GM18519 (cell line): ENCODE results near the gene OST4.
A peak's percentile ranks its signal among the peaks of the same experiment; 100 is the strongest.

Source experiments
- ATAC-seq: cut with Tn5 transposase; IDR thresholded peaks from one replicate; pipeline ENCODE4 v1.9.1; 2021; ENCODE audit warnings: mild to moderate bottlenecking, moderate library complexity; ENCODE audit not compliant: unreplicated experiment, low FRiP score

The OST4 gene

DNA sequence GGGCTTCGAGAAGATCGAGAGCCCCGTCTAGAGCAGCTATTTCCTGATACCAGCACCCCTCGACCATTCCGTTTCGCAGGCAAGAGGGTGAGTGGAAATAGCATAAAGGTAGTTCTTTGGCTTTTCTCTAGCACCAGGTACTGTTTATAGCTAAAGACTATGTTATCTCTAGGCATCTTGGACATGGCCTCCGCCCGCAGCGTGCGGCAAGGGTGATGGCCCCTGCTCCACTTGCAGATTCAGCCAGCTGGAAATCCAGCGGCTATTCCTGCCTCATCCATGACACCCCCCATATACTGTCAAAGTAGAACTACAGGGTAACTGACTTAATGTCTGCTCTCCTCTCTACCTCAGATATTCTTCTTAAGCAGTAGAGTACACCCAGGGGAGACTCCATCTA lies 16.7 kb downstream of the OST4 start:
- ATAC-seq, result no peak

DNA sequence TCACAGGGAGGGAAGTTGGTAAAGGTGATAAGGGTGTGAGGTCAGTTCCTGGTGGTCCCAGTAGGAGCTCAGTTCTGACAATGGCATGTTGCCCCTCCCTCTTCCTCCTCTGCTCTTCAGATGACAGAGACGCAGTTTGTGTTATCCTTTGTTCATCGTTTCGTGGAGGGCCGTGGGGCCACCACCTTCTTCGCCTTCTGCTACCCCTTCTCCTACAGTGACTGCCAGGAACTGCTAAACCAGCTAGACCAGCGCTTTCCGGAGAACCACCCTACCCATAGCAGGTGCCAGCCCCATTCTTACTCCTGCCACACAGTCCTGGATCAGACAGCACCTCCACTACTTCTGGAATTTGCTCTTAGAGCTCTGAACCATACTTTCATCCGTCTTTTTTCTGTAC lies 17.7 kb downstream of the OST4 start:
- no peak for ATAC-seq

DNA sequence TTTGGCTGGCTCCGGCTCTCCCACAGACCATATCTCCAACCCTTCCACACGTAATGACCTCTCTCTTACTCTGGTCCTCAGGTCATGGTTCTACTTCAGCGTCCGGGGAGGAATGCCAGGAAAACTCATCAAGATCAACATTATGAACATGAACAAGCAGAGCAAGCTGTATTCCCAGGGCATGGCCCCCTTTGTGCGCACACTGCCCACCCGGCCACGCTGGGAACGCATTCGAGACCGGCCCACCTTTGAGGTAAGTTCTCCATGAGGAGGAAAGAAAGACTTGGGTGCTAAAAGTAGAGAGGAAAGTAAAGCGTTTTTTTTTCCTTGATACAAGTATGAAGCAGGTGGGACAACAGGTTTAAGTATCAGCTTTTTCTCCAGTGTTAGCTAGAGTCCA lies 18.1 kb downstream of the OST4 start:
- ATAC-seq, result no peak

DNA sequence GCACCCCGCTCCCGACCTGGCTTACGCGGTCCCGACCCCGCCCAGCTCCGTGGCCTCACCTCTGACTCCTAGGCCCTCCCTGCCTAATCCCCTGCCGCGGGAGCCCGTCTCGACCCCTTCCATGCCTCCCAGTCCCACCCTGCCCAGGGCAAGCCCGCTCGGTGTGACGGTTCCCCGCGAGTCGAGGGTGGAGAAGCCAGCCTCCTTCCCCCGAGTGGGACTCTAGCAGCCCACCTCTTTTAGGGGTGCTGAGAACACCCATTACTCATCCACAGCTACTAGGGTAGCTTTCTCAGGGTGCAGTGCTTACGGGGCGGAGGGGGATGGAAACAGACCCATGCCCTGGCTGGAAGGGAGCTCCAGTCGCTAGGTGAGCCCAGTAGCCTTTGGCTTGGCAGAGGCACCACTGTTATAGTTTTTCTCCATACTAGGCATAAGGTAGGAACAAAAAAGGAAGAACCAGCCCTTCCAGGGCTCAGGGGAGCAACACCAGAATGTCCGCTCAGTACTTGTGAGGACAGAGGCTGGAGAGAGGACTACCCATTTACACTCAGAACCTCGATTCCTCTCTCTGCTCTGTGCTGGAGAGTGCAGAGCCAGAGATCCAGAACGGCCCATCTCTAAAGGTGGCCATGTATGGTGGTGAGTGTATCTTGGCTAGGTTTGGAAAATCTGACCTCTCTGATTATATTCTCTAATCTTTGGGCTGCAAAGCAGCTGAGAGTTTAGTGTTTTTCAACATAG lies 19.4 kb downstream of the OST4 start:
- ATAC-seq, result no peak

DNA sequence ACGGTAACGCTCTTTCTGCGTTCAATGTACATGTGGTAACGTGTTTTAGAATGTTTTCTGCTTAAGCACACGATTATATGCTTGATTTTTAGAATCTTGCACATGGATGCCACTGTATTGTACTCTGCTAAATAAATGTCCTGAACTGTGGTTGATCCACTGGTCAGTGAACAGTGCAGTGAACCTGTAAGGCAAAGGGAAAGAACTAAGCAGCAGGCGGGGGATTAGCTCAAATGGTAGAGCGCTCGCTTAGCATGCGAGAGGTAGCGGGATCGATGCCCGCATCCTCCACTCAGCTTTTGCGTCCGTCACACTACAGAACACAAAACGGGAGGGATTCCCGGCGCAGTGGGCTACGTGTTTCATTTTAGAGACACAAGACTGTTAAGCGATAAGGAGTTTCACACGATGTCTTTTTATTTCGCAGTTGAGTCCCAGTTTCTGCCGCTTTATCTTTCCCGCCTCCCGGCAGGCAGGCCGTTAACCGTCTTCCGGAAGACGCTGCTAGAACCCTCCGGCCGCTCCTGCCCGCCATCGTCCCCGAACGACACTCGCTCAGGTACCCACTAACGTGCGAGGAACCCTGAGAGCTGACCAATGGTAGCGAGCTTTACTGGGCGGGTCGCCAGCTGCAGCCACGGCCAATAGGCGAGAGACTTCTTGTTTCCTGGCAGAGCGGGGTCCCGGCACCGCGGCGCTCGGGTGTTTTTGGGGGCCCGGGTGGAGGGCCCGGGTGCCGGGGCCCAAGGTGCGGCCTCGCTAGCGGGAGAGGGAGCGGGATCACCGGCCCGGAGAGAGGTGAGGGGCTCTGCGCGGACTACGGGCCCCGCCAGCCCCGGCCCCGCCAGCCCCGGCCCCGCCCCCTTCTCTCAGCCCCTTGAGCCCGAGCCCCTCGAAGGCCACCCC lies 20.2 kb downstream of the OST4 start, which contains the start of gene AGBL5:
TSS of gene AGBL5 (plus strand) at position 673 of the 906 bp plus-strand sequence. CDS start 1,291 bp downstream, outside the sequence.
- ATAC-seq, result peak; percentile 36

DNA sequence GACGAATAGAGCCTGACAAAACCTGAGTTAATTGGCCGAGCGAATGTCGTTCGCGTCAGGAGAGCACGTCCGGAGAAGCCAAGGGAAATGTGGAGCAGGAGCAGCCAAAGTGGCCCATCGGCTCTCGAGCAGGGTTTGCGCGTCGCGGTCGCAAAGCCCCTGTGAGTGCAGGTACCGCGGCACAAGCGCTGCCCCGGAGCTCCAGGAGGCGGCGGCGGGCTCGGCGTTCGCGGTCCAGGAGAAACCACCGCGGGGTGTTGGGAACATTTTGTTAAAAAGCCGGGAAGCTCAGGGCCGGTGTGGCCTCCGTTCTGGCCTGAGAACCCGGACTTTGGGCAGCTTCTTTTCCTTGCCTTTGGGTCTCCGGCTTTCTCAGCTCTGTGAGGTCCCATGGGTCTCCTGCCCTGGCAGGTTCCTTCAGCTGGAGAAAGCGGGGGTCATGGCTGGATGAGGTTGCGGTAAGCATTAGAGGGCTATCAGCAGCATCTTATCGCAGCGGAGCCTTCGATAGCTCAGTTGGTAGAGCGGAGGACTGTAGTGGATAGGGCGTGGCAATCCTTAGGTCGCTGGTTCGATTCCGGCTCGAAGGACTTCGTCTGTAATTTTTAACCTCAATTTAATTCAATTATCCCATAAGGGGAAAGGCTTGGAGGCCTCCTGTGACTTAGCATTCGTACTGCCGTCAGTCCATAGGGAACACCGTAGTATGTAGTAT lies 21.0 kb downstream of the OST4 start:
- peak; percentile 34 for ATAC-seq

DNA sequence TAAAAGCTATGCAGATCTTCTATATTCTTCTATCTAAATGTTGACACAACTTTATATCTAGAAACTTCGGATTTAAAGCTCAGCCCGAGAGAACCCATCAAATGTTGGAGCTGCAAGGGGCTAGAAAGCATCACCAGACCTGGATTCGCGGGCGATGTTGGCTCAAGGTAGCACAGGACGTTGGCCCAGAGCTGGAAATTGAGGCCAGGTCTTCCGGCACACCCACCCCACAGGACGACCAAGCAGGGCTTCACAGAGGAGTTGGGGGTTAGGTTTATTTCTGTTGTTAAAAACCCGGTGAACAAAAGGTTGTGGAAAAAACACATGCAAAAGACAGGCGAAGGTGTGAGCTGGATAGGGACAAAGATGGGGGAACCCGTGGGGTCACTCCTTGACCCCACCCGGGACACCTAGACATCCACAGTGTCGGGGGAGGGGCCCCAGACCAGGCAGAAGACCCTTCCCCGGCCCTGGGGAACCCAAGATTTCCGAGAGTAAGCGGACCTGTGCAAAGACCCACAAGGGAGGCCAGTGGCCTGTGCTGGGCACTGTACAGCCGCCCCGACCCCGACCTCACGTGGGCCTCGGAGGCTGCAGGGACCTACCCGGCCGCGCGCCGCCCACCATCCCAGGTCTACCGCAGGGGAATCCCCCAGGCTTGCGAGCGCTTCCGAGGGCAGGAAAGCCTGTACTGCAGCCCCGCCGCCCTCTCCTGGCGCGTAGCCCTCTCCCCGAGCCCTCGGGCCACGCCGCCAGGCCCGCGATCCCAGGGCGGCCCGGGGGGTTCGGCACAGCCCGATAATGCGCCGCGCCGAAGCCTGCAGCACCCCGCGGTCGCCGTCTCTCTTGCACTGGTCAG lies 21.8 kb downstream of the OST4 start:
- ATAC-seq, result no peak

DNA sequence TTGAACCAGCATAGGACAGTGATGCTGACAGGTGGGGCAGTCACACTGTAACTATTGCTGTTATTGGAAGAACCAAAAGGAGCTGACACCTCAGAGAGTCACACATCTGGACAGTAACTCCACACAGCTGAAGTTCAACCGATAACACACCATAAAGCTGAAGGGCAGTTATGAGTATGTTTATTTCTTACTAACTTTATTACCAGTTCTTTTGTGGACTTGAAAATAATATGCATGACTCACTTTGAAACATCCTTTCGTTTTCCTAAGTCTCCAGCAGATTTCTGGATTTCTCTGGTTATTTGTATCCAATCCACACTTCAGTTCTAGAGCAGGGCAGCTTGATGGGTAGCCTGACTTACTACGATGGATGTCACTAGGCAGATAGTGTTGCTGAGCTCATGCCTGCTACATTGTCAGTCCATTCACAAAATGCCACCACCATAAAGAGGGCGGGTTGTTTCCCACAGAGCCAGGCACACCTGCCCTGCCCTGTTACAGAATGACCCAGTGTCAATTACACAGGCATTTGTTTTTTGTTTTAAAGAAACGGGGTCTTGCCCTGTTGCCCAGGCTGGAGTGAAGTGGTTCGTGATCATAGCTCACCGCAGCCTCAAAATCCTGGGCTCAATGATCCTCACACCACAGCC lies 28.3 kb downstream of the OST4 start:
- ATAC-seq, result no peak

DNA sequence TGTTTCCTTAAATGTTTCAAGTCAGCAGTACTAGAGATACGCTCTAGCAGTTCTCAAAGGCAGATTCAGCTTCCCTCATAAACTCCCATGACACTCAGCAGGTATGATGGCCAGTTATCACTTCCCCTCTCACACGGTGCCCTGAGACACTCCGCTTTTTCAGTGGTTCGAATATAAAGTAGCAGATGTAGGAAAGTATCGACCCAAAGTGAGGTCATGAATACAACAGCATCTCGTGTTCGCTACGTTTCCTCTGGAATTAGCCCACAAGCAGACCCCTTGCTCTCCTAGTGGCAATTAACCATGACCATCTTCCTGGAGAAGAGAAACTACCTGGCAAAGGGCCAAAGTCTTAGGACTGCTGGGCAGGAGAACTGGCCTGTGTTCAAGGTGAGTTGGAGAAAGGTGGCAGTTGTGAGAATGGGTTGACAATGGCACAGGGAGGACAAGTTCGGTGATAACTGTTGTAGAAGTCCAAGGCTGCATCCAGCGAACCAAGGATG lies 29.2 kb downstream of the OST4 start:
- ATAC-seq, result no peak

DNA sequence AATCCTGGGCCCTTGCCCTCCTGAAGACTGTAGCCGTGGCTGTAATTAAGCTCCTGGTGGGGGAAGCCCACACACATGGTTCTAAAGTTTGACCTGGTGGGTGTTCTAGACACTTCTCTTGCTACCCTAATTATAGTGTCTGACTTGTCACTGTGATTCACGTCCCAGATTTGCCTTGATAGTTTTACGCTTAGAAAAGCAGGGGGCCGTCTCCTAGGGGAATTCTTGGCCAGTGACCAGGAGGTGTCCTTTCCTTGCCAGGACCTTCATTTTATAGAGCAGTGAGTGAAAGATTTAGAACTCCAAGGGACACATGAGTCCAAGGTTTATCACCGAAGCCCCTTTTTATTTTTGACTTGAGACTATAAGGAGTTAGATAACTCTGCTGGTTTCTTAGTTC lies 29.7 kb downstream of the OST4 start:
- no peak for ATAC-seq

DNA sequence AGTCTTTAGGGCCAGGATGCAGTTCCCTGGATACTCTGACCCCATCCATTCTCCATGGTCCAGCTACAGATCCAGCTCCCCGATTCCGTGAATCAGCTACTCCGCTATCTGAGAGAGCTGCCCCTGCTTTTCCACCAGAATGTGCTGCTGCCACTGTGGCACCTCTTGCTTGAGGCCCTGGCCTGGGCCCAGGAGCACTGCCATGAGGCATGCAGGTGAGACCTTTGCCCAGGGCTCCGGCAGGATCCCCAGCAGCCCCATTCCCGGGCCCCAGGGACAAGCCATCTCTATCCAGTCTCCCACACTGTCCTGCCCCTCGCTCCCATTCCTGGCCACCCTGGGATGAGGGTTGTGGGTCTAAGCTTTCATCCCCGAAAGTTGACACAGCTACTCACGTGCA lies 31.2 kb downstream of the OST4 start:
- no peak for ATAC-seq

DNA sequence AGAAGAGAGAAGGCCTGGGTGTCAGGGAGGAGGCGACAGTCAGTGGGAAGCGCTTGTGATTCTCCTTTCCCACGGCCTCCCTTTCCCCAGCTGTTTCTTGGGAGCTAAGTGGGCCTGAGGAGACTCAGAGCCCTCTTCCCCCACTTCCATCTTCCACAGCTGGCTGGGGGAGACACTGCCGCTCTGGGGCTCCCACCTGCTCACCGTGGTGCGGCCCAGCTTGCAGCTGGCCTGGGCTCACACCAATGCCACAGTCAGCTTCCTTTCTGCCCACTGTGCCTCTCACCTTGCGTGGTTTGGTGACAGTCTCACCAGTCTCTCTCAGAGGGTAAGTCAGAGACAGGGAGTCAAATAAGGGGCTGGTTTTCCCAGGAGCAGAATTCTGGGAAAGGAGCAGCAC lies 31.6 kb downstream of the OST4 start:
- ATAC-seq, result no peak

DNA sequence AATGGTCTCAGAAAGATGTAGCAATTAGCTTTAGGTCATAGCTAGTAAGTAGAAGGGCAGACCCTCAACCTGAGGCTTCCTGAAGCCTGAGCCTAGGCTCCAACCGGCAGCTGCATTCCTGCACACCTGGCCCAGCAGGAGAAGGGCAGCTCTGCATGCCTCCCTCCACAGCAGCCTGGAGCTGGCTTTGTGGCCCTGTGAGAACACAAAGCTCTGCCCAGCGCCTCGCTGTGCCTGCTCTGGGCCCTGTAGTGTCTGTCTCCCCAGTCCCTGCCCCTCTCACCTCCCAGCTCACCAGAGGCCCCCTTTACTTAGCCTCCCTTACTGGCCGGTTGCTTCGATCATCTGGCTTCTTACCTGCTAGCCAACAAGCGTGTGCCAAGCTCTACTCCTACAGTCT lies 32.0 kb downstream of the OST4 start:
- ATAC-seq, result no peak

DNA sequence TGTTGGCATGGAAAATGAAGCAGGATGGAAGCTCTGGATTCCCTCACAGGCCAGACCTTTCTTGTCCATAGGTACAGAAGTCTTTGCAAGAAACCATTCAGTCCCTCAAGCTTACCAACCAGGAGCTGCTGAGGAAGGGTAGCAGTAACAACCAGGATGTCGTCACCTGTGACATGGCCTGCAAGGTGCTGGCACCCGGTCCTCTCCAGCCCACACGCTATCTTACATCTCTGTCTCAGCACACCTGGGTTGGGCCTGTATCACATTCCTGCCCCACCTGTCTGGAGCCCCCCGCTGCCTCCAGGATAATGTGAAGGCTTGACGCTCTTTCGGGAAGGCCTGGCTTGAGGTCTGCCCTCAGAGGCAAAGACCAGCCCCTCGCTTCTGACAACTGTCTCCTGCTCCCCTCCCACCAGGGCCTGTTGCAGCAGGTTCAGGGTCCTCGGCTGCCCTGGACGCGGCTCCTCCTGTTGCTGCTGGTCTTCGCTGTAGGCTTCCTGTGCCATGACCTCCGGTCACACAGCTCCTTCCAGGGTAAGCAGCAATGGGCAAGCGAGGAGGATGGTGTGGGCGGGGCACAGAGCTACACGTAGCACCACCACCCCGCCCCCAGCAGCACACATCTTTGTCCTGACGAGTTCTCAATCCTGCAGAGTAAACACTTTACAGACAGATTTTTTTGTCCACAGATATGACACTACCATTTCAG lies 32.7 kb downstream of the OST4 start:
- ATAC-seq, result no peak

DNA sequence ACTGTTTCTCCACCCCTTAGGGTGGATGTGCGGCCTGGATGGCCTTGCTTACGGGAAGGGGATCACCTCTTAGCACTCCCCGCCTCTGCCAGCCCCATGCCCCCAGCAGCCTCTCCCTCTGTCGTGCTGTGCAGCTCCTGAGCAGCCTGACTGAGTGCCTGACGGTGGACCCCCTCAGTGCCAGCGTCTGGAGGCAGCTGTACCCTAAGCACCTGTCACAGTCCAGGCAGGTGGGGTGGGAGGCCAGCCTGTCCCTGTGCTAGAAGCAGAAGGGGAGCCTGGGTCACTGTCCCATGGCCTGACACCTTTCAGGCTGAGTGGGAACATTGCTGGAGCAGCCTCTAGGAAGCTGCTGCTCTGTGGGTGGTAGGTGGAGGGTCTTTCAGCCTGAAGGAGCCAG lies 33.4 kb downstream of the OST4 start:
- no peak for ATAC-seq

DNA sequence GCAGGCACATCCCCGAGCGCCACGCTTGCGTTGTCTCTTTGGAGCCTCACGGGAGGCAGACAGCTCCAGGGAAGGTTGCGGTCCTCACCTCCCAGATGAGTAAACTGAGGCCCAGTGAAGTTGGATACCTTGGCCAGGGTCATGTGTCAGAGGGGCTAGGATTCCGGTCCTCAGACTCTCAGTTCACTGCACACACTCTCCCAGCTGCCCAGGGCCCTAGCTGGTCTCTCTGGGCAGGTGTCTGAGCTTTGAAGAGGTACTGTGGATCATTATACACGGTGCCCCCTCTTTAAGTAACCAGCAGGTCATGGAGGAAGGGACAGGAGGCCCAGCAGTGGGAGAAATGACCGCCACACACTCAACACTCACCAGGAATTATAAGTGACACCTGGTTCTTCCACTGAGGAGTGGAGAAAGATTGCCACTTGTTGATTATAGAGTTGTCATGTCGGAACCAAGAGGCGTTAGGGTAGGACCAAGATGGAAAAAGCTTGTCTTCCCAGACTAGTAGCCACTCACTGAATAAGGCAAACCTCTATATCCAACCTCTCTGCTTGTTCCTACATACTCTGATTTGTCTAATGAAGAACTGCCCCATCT lies 38.1 kb downstream of the OST4 start:
- no peak for ATAC-seq

DNA sequence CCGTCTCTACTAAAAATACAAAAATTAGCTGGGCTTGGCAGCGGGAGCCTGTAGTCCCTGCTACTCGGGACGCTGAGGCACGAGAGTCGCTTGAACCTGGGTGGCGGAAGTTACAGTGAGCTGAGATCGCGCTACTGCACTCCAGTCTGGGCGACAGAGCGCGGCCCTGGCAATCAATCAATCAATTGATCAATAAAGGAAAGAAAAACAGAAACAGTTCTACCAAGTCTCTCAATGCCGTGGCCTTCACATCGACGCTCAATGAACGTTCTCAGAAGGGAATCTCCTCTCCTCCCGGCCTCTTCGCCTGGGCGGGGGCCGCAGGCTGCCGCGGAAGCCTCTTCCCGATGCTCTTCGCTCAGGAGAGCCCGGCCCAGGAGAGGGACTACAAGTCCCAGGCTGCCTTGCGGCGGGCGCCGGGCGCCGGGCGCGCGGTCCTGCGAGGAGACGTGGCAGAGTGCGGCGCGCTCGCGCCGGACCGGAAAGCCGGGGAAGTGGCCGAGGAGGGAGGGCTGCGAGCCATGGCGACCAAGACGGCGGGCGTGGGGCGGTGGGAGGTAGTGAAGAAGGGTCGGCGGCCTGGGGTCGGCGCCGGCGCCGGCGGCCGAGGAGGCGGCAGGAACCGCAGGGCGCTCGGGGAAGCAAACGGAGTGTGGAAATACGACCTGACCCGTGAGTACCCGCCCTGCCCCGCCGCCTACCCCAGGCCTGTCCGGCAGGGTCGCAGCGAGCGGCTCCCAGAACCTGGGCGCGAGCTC lies 38.8 kb downstream of the OST4 start, which contains the start of gene TMEM214:
TSS of gene TMEM214 (plus strand) at position 471 of the 758 bp plus-strand sequence. CDS start at position 522, 51 bp downstream.
- peak; percentile 75 for ATAC-seq

DNA sequence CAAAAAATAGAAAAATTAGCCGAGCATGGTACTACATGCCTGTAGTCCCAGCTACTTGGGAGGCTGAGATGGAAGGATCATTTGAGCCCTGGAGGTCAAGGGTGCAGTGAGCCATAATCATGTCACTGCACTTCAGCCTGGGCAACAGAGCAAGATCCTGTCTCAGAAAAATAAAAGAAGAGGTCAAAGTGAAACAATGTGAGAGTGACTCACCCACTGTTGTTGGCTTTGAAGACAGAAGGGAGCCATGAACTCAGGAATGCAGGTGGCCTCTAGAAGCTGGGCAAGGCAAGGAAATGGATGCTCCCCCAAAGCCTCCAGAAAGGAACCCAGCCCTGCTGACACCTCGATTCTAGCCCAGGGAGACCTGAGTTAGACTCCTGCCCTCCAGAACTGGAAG lies 42.4 kb downstream of the OST4 start:
- no peak for ATAC-seq
